ENCODE data around the gene RGS12.
"Not testable (repeated sequence)": the region's sequence is repeated elsewhere in the genome, so short reads cannot be mapped to it uniquely, and the experiment has no call there.

The RGS12 gene

DNA sequence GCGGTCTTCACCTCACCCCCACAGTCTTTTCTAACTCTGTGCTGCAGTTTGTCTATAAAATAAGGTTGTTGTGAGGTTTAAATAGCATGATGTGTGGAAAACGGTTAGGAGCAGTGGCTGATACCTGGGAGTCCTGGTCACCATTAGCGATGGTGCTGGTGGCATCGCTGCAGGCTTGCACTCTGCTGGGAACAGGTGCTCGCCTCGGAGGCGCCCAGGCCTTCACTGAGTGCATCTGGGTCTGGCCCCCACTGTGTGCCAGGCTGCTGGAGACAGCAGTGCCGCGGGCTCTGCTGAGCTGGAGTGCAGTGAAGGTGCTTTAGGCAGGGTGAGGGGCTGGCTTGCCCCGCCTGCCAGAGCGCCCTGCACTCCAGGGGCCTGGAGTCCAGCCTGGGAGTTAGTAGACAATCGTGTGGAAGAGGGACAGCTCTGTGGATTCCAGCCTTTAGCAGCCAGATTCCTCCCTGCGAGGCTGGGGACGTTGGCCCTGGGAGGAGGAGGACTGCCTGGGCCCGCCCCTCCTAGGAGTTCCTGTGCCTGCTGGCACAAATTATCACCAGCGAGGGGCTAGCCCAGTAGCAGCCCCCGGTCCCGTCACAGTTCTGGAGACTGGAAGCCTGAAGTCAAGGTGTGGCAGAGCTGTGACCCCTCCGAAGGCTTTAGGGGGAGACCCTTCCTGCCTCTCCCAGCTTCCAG, 7.3 kb downstream of the RGS12 start:
- DNase-seq, result no peak

GRCh38 chr4:3300882-3301281, 8.1 kb downstream of the RGS12 start:
- not testable (repeated sequence) for DNase-seq

GRCh38 chr4:3301450-3302172, 8.8 kb downstream of the RGS12 start:
- no peak for DNase-seq

GRCh38 chr4:3302173-3302785, 9.5 kb downstream of the RGS12 start:
- DNase-seq, result no peak

DNA sequence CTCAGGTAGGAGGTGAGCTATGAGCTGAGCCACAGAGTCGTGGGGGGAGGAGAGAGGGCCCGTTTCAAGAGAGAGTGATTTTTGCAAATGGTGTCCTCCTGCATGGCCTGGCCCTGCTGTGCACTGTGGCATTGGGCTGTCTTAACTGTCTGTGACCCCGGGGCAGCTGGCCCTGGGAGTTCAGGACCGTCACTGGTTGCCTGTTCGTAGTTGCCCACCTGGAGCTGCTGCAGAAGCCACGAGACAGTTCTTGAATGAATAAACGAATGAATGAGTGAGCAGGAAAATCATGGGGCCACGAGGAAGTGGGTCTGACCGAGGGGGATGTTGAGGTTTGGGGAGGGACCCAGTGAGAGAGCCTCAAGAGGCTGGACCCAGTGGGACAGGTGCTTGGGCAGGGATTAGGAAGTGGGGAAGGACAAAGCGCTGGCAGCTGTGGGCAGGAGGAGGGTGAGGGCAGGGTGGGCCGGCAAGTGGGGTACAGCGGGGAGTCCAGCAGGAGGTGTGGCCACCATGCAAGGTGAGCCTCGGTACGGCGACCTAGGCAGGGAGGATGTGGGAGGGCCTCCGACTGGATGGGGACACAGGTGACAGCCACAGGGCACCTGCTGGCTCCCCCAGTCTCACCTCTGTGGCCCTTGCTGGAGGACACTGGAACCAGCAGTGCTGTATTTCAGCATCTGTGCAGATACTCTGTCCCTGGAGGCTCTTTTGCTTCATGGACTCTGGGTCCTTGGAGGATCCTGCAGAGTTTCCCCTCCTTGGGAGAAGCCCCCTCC, 10.2 kb downstream of the RGS12 start:
- no peak for DNase-seq

DNA sequence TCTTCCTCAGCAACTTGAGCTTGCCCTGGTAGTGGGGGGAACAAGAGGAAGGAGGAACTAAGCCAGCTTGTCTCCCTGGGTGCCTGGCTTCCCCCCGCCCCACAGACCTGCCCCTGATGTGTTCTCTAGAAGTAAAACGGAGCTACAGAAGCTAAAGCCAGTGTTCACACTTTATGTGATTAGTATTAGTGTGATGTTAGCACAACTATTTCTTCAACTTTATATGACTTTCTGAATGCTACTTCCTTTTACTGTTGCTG, 10.7 kb downstream of the RGS12 start:
- no peak for DNase-seq

DNA sequence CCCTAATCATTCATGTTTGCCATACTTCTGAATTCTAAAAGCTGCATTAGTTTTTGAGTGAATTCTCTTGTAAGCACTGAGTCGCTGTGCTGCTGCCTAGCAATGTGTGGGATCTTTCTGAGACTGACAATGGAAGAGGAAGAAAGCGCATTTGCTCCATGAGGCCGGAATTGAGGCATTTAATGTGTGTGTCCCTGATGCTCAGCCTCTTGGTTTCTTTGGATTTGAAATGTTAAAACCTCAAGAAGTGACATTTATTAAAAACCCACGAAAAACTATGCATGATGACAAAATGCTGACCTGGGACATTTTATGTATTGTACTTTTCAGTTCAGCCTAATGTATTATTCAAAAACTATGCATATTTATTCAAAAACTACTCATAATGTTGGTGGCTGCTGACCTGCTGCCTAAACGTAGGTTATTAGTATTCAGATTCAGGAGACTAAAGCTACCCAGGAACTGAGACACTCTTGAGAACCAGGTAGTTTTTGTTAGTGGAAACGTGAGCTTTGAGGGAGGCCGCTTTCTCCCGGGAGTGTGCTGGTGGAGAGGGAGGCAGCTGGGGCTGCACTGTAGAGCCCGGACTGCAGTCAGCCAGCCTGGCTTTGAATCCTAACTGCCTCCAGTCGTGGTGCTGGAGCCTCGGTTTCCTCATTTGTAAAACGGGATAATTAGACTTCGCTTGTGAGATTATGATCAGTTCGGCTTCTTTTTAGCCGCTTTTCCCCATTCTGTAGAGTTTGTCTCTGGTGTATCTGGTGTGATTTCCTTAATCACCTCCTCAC, 11.3 kb downstream of the RGS12 start:
- no peak for DNase-seq

DNA sequence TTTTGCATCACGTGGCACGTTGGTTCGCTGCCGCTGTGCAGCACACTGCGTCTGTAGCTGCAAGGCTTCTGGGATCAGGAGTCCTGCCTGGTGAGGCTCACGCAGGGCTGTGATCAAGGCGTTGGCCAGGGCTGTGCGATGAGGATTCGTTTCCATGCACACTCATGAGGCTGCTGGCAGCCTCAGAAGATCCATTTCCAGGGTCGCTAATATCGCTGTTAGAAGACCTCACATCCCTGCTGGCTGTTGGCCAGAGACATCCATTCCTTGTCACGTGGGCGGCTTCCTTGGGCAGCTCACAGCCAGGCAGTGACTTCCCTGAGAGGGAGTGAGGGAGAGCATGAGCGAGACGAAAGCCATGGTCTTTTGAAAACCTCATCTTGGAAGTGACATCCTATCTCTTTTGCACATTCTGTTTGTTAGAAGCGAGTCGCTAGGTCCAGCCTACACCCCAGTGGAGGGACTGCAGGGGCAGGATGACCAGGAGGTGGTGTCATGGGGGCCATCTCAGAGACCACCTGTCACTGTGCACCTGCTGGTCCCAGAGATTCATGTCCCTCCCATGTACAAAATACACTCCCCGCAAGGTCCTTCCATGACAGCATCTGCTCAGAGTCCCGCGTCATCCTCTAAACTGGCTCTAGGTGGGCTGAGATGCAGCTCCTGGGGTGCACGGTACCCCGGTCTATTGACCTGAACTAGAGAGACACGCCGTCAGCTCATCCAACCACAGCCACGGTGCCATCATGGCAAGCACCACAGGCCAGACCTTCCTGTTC, 12.2 kb downstream of the RGS12 start:
- DNase-seq, result no peak

DNA sequence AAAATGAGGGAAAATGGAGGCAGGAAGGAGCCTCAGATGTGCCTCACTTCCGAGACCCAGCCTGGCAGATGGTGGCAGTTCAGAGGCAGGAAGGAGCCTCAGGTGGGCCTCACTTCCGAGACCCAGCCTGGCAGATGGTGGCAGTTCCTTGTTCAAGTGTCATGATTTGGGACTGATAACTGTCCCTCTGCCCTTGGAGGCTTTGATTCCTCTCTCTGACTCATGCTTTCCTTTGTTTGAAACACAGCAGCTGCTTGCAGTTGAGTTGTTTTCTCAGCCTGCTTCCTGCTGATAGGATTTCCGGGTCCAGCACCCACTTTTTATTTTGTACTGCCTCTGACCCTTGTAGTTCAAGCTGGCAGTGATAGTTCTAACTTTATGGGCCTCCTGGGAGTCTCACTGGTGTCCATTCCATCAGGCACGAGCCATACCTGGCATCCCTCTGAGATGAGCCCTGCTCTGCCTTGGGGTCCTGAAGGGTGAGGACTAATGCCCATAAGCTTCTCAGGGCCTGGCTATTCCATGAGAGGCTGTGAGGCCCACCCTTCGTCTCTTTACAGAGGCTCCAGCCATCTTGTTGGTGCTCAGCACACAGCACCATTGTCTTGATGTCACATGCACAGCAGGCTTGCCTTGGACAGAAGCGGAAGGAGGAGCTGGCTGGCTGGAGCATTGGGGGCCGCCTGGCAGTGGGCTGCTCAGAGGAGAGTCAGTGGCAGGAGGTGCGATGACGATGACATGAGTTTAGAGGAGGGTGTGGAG, 13.0 kb downstream of the RGS12 start:
- DNase-seq, result peak; percentile 35

GRCh38 chr4:3306450-3306849, 13.6 kb downstream of the RGS12 start:
- DNase-seq, result no peak

GRCh38 chr4:3307060-3307459, 14.2 kb downstream of the RGS12 start:
- DNase-seq, result no peak

- DNase-seq, result no peak
Measured at GRCh38 chr4:3307486-3307885, 14.7 kb downstream of the RGS12 start.

GRCh38 chr4:3307891-3308575, 15.2 kb downstream of the RGS12 start:
- DNase-seq, result no peak

DNA sequence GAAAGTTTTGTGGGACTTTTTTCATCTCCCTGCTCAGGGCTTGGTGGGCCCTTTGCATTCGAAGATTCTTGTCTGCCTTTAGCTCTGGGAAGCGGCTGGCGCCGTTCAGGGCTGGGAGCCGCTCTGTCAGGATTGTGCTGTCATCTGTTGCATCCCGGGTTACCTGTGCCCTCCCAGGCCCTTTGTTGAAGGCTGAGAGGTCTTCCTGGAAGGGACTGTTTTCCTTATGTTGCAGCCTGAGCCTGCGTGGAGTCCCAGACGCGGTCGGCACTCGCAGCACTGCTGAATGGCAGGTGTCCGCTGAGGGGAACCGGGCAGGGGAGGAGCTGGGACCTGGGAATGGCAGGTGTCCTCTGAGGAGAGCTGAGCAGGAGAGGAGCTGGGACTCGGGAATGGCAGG, 15.9 kb downstream of the RGS12 start:
- DNase-seq, result peak; percentile 18

GRCh38 chr4:3310301-3311094, 17.7 kb downstream of the RGS12 start:
- no peak for DNase-seq

GRCh38 chr4:3311095-3311372, 18.2 kb downstream of the RGS12 start:
- DNase-seq, result no peak

GRCh38 chr4:3311489-3312171, 18.8 kb downstream of the RGS12 start:
- DNase-seq, result no peak

DNA sequence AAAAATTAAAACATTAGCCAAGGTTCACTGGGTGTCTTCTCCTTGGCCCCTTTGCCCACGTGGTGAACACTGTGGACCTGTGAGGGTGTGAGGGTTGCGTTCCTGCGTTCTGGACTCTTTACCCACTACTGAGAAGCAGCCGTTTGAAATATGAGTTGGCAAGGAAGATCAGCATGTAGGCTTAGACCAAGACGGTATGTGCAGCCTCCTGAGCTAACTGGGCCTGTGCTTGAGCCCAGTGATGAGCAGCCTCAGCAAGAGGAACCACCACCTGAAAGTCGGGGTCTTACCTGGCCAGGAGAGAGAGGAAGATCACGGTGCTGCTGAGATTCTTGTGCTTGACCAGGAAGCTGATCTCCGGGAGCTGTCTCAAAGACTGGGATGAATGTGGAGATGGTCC, 19.5 kb downstream of the RGS12 start:
- no peak for DNase-seq

- no peak for DNase-seq
Measured at GRCh38 chr4:3313139-3313538, 20.3 kb downstream of the RGS12 start.

All from NCI-H510A treated with DMSO at 0.1 percent for 48 hours (cell line).